HEK293T (cell line): ENCODE results near the gene CYTL1.

Experiments used
- CTCF ChIA-PET: fragments of 350-600 bp; formaldehyde crosslinking; extraction: SDS; loops from one replicate; lab custom pipeline; 2021; ENCODE audit warnings: antibody characterized with exemption, inconsistent platforms; lab: Yijun Ruan, JAX
- POLR2A ChIA-PET: fragments of 350-600 bp; formaldehyde crosslinking; extraction: SDS; loops from one replicate; lab custom pipeline; 2020; ENCODE audit warnings: antibody characterized with exemption, inconsistent platforms; lab: Yijun Ruan, JAX
- DNase-seq: peaks from one replicate; pipeline ENCODE4 v3.0.0; 2012; ENCODE audit warnings: mixed read lengths; ENCODE audit errors: extremely low spot score
- ARNT ChIP-seq: fragments of 450-650 bp; IDR thresholded peaks from 2 replicates; pipeline ENCODE4 v1.6.1; 2017; ENCODE audit warnings: mild to moderate bottlenecking
- BHLHE40 ChIP-seq: fragments of 450-650 bp; IDR thresholded peaks from 2 replicates; pipeline ENCODE4 v1.6.1; 2016; ENCODE audit warnings: mild to moderate bottlenecking, moderate library complexity, borderline replicate concordance
- CTBP1 ChIP-seq: fragments of 450-650 bp; IDR thresholded peaks from 2 replicates; pipeline ENCODE4 v1.6.1; 2016; ENCODE audit warnings: borderline replicate concordance
- ELF4 ChIP-seq: fragments of 450-650 bp; IDR thresholded peaks from 2 replicates; pipeline ENCODE4 v1.6.1; 2017; ENCODE audit warnings: antibody characterized with exemption
- FOXA1 ChIP-seq: fragments of 450-650 bp; IDR thresholded peaks from 2 replicates; pipeline ENCODE4 v1.6.1; 2016; ENCODE audit warnings: mild to moderate bottlenecking
- FOXK2 ChIP-seq: fragments of 450-650 bp; IDR thresholded peaks from 2 replicates; pipeline ENCODE4 v1.6.1; 2016; ENCODE audit warnings: mild to moderate bottlenecking
- FOXM1 ChIP-seq: fragments of 450-650 bp; IDR thresholded peaks from 2 replicates; pipeline ENCODE4 v1.6.1; 2017; ENCODE audit warnings: mild to moderate bottlenecking, borderline replicate concordance
- HDGF ChIP-seq: fragments of 450-650 bp; IDR thresholded peaks from 2 replicates; pipeline ENCODE4 v1.6.1; 2017; ENCODE audit warnings: antibody characterized with exemption, borderline replicate concordance
- L3MBTL2 ChIP-seq: fragments of 450-650 bp; conservative IDR thresholded peaks from 2 replicates; pipeline ENCODE4 v1.6.1; 2016; ENCODE audit warnings: mild to moderate bottlenecking
- LEF1 ChIP-seq: fragments of 450-650 bp; IDR thresholded peaks from 2 replicates; pipeline ENCODE4 v1.6.1; 2017; ENCODE audit warnings: mild to moderate bottlenecking, borderline replicate concordance
- NFRKB ChIP-seq: fragments of 450-650 bp; IDR thresholded peaks from 2 replicates; pipeline ENCODE4 v1.6.1; 2016; ENCODE audit warnings: mild to moderate bottlenecking, moderate library complexity
- PKNOX1 ChIP-seq: fragments of 450-650 bp; IDR thresholded peaks from 2 replicates; pipeline ENCODE4 v1.6.1; 2016
- SP1 ChIP-seq: fragments of 450-650 bp; IDR thresholded peaks from 2 replicates; pipeline ENCODE4 v1.6.1; 2017
- SUZ12 ChIP-seq: fragments of 450-650 bp; IDR thresholded peaks from 2 replicates; pipeline ENCODE4 v1.6.1; 2016; ENCODE audit warnings: mild to moderate bottlenecking
- TARDBP ChIP-seq: fragments of 450-650 bp; IDR thresholded peaks from 2 replicates; pipeline ENCODE4 v1.6.1; 2016
- ZNF384 ChIP-seq: fragments of 450-650 bp; IDR thresholded peaks from 2 replicates; pipeline ENCODE4 v1.6.1; 2016

CYTL1 gene

GRCh38 chr4:5028480-5028879, 9.2 kb upstream of the CYTL1 start:
- no peak for DNase-seq
- ChIA-PET CTCF (no interaction called here), POLR2A (no interaction called here)
- TF ChIP-seq SP1: no peak
- TF ChIP-seq ZNF384: no peak
- no peak for TF ChIP-seq HDGF
- no peak for TF ChIP-seq PKNOX1
- no peak for TF ChIP-seq ARNT
- TF ChIP-seq FOXK2: no peak
- TF ChIP-seq FOXA1: no peak
- TF ChIP-seq CTBP1: no peak
- no peak for TF ChIP-seq LEF1
- TF ChIP-seq SUZ12: no peak
- TF ChIP-seq NFRKB: no peak
- no peak for TF ChIP-seq ELF4
- no peak for TF ChIP-seq BHLHE40

- POLR2A ChIA-PET: no interaction called here
- CTCF ChIA-PET: no interaction called here
- no peak for DNase-seq
- TF ChIP-seq SUZ12: no peak
- no peak for TF ChIP-seq L3MBTL2
Measured at GRCh38 chr4:5027346-5027745, 8.1 kb upstream of the CYTL1 start.

GRCh38 chr4:5026371-5026770, 7.1 kb upstream of the CYTL1 start:
- ChIA-PET POLR2A (no interaction called here), CTCF (no interaction called here)
- no peak for DNase-seq
- TF ChIP-seq NFRKB (no peak), SUZ12 (no peak), FOXM1 (no peak), ELF4 (no peak), TARDBP (no peak), FOXK2 (no peak), CTBP1 (no peak), PKNOX1 (no peak), BHLHE40 (no peak), HDGF (no peak), L3MBTL2 (no peak), ARNT (no peak), LEF1 (no peak), SP1 (no peak), FOXA1 (no peak)

GRCh38 chr4:5024673-5025072, 5.4 kb upstream of the CYTL1 start:
- CTCF ChIA-PET: interaction anchor here (0.8 kb wide), 1 partner anchor 144 kb away, joined by 3 read pairs; no protein-coding TSS in a partner anchor

GRCh38 chr4:5021546-5021945, 2.3 kb upstream of the CYTL1 start:
- no peak for DNase-seq
- CTCF ChIA-PET: interaction anchor here (0.6 kb wide), 1 partner anchor 763 kb away, joined by 5 read pairs; no protein-coding TSS in a partner anchor
- POLR2A ChIA-PET: no interaction called here
- TF ChIP-seq FOXK2 (no peak), BHLHE40 (no peak), TARDBP (no peak)

More at GRCh38 chr4:5024673-5025072, 5.4 kb upstream of the CYTL1 start:
- POLR2A ChIA-PET: no interaction called here
- no peak for TF ChIP-seq HDGF
- TF ChIP-seq ARNT: no peak
- no peak for TF ChIP-seq L3MBTL2
- no peak for TF ChIP-seq FOXK2
- no peak for TF ChIP-seq SUZ12
- TF ChIP-seq ZNF384: no peak
- no peak for TF ChIP-seq FOXA1
- TF ChIP-seq NFRKB: no peak
- no peak for TF ChIP-seq LEF1
- TF ChIP-seq FOXM1: no peak
- TF ChIP-seq TARDBP: no peak
- TF ChIP-seq ELF4: no peak
- no peak for TF ChIP-seq SP1
- TF ChIP-seq CTBP1: no peak
- no peak for TF ChIP-seq PKNOX1
- no peak for TF ChIP-seq BHLHE40
- no peak for DNase-seq

GRCh38 chr4:5020341-5020740, 1.1 kb upstream of the CYTL1 start:
- TF ChIP-seq FOXK2: no peak
- no peak for TF ChIP-seq BHLHE40
- no peak for TF ChIP-seq PKNOX1
- no peak for TF ChIP-seq ARNT
- no peak for DNase-seq
- ChIA-PET POLR2A (no interaction called here), CTCF (interaction anchor here (0.6 kb wide), 1 partner anchor 673 kb away, joined by 3 read pairs; no protein-coding TSS in a partner anchor)
